Common myeloid progenitor, CD34-positive (primary cell): ENCODE measurements around the gene HOXD11.

ENCODE experiments used
- CTCF ChIA-PET: fragments of 350-600 bp; sonication (Branson Sonifier 250); formaldehyde crosslinking; loops from one replicate; lab custom pipeline; 2021; ENCODE audit warnings: antibody characterized with exemption; lab: Charles Lee
- POLR2A ChIA-PET: fragments of 350-600 bp; sonication (Branson Sonifier 250); formaldehyde crosslinking; loops from one replicate; lab custom pipeline; 2021; ENCODE audit warnings: antibody characterized with exemption; lab: Charles Lee
- DNase-seq, 3 donors: peaks; one replicate each; pipeline versions ENCODE4 v3.0.0 to v3.0.0-alpha.2; 2013
- H3K27ac ChIP-seq, 2 experiments: 1 replicate in 1 of 2; 2 replicates in 1 of 2; pipeline ENCODE4 v1.7.0; 2013; ENCODE audit warnings: inconsistent platforms in 2 of 2, low read length in 2 of 2, mild to moderate bottlenecking in 2 of 2, low read depth in 1 of 2, moderate library complexity in 1 of 2; ENCODE audit not compliant: severe bottlenecking in 2 of 2, insufficient read depth in 1 of 2, poor library complexity in 1 of 2
- H3K27me3 ChIP-seq, 5 experiments: replicated peaks in 2 of 5; 1 replicate in 3 of 5; 2 replicates in 2 of 5; pipeline versions ENCODE4 v1.6.1 to v1.7.0; 2013; ENCODE audit warnings: low read length in 4 of 5, mild to moderate bottlenecking in 2 of 5, moderate library complexity in 2 of 5, inconsistent platforms in 1 of 5; ENCODE audit not compliant: insufficient read depth in 5 of 5, control insufficient read depth in 4 of 5
- H3K36me3 ChIP-seq, 4 experiments: 1 replicate in 2 of 4; 2 replicates in 2 of 4; pipeline versions ENCODE4 v1.6.1 to v1.7.0; 2013; ENCODE audit warnings: low read length in 3 of 4, control low read depth in 1 of 4, mild to moderate bottlenecking in 1 of 4; ENCODE audit not compliant: control insufficient read depth in 4 of 4, insufficient read depth in 4 of 4
- H3K4me1 ChIP-seq, 4 experiments: 1 replicate in 3 of 4; 2 replicates in 1 of 4; pipeline versions ENCODE4 v1.6.1 to v1.7.1; 2013; ENCODE audit warnings: low read length in 3 of 4, mild to moderate bottlenecking in 3 of 4, control low read depth in 1 of 4, inconsistent platforms in 1 of 4, moderate library complexity in 1 of 4; ENCODE audit not compliant: control insufficient read depth in 4 of 4, insufficient read depth in 4 of 4; ENCODE audit errors: control extremely low read depth in 1 of 4
- H3K4me3 ChIP-seq, 7 experiments: 1 replicate in 4 of 7; 2 replicates in 3 of 7; pipeline versions ENCODE4 v1.5.1 to v1.7.0; 2013; ENCODE audit warnings: mild to moderate bottlenecking in 7 of 7, low read length in 6 of 7, moderate library complexity in 6 of 7, inconsistent platforms in 2 of 7, low read depth in 2 of 7, control low read depth in 1 of 7; ENCODE audit not compliant: insufficient read depth in 4 of 7, control insufficient read depth in 1 of 7; ENCODE audit errors: extremely low read depth in 1 of 7
- H3K9me3 ChIP-seq, 5 experiments: 1 replicate in 4 of 5; 2 replicates in 1 of 5; pipeline versions ENCODE4 v1.6.1 to v1.7.1; 2013; ENCODE audit warnings: low read length in 4 of 5, mild to moderate bottlenecking in 2 of 5, inconsistent platforms in 1 of 5, low read depth in 1 of 5, moderate library complexity in 1 of 5; ENCODE audit not compliant: control insufficient read depth in 4 of 5, insufficient read depth in 2 of 5; ENCODE audit errors: control extremely low read depth in 1 of 5
- WGBS: methylation state at CpG from one replicate; pipeline ENCODE4 v1.1.5; 2013; ENCODE audit not compliant: insufficient coverage; 5-methylcytosine and 5-hydroxymethylcytosine counted together

HOXD11 gene

DNA sequence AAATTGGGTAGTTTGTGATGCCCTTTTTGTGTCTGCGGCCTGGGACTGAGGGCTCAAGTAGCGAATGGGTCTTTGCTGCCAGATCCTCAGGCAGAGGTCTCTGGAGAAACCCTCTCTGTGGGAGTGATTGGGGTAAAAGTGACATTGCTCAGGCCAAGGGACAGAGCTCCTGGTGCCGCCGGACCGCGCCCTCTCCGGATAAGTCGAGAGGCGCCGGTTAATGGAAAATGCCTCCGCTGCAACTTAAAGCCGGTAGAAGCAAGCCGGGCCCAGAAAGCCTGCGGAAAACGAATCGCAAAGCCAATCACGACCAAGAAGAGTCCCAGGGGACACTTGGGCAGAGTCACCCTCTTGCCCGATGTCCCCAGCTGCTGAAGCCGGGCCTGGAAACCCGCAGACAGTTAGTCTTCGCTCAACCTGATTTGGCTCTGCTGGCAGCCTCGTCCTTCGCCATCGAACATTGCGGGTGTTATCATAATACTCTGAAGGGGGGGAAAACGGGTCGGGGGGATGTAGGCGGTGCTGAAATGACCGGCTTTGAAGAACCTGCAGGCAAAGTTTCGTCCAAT, 7.8 kb upstream of the HOXD11 start:
- Histone ChIP-seq H3K27ac (no peak overlapping the region), H3K27me3 (peaks cover 33 to 100% (median 82%) of the 10 kb centered on the region in 5 experiments), H3K36me3 (no peaks in the 10 kb centered on the region), H3K9me3 (peaks cover 0 to 7% (median 0%) of the 10 kb centered on the region in 5 experiments), H3K4me3 (no peak overlapping the region), H3K4me1 (peaks cover 7 to 19% (median 13%) of the 10 kb centered on the region in 4 experiments)
- POLR2A ChIA-PET = no interaction called here
- WGBS = 8% methylated on average over 28 of the region's 30 CpGs
- no peak for DNase-seq
- CTCF ChIA-PET = interaction anchor here (1.0 to 4.9 kb wide), 4 partner anchors 11 to 848 kb away, joined by 3 to 27 read pairs (median 7); no protein-coding TSS in a partner anchor

- ChIA-PET CTCF (interaction anchor here (2.5 kb wide), 1 partner anchor 27 kb away, joined by 11 read pairs; no protein-coding TSS in a partner anchor), POLR2A (no interaction called here)
- peaks cover 0 to 7% (median 0%) of the 10 kb centered on the region in 5 experiments for H3K9me3 ChIP-seq
- H3K4me1 ChIP-seq = peaks cover 7 to 22% (median 13%) of the 10 kb centered on the region in 4 experiments
- 7% methylated on average over 63 of the region's 70 CpGs for WGBS
- no peak for DNase-seq
- H3K4me3 ChIP-seq = no peak within 1 kb of the TSS
- no peak within 1 kb of the TSS for H3K27ac ChIP-seq
- H3K36me3 ChIP-seq = no peaks in the 10 kb centered on the region
- H3K27me3 ChIP-seq = peaks cover 33 to 100% (median 75%) of the 10 kb centered on the region in 5 experiments
Measured at GRCh38 chr2:176099728-176100546, 7.1 kb upstream of the HOXD11 start, which contains the start of gene HOXD12. HOXD12 (plus strand) TSS chr2:176099795; CDS start chr2:176099802, 7 bp downstream.

- 14% methylated on average over 27 of the region's 28 CpGs for WGBS
- DNase-seq = no peak
- Histone ChIP-seq H3K27ac (no peak overlapping the region), H3K9me3 (peaks cover 0 to 3% (median 0%) of the 10 kb centered on the region in 5 experiments), H3K36me3 (no peaks in the 10 kb centered on the region), H3K27me3 (peaks cover 29 to 100% (median 70%) of the 10 kb centered on the region in 5 experiments), H3K4me3 (no peak overlapping the region), H3K4me1 (peaks cover 7 to 22% (median 13%) of the 10 kb centered on the region in 4 experiments)
- ChIA-PET POLR2A (no interaction called here), CTCF (no interaction called here)
Measured at GRCh38 chr2:176100547-176101140, 6.4 kb upstream of the HOXD11 start.

- Histone ChIP-seq H3K9me3 (peaks cover 0 to 3% (median 0%) of the 10 kb centered on the region in 5 experiments), H3K4me1 (peaks cover 6 to 22% (median 13%) of the 10 kb centered on the region in 4 experiments), H3K27ac (no peak overlapping the region), H3K27me3 (peaks cover 30 to 100% (median 75%) of the 10 kb centered on the region in 5 experiments), H3K4me3 (no peak overlapping the region), H3K36me3 (no peaks in the 10 kb centered on the region)
- ChIA-PET POLR2A (no interaction called here), CTCF (interaction anchor here (0.7 to 2.3 kb wide), 6 partner anchors 9 to 850 kb away, joined by 3 to 12 read pairs (median 4); partner anchors contain the start of gene HOXD9)
- 8% methylated on average over 2 of the region's 2 CpGs for WGBS
- DNase-seq = no peak
Measured at GRCh38 chr2:176101216-176101830, 5.8 kb upstream of the HOXD11 start.

DNA sequence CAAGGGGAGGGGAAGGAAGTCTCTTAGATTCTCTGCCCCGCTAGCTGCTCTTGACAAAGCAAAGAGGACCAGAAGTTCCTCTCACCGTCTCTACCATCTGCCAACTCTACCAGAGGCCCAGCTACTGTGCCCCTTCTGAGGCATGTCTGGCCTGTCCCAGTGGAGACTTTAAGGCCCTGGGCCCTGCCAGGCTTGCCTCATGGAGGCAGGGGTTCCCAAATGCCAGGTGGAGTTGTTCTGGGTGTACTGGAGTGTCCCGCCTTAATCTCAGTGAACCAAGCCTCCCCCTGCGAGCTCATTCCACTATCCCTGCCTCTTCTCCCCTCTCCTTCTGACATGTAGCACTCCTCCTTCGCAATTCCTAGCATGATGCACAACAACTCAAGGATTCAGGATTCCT, 5.2 kb upstream of the HOXD11 start:
- DNase-seq = no peak
- Histone ChIP-seq H3K36me3 (no peaks in the 10 kb centered on the region), H3K9me3 (peaks cover 0 to 3% (median 0%) of the 10 kb centered on the region in 5 experiments), H3K4me3 (no peak overlapping the region), H3K27ac (no peak overlapping the region), H3K4me1 (peaks cover under 1 to 19% (median 9%) of the 10 kb centered on the region in 4 experiments), H3K27me3 (peaks cover 26 to 100% (median 74%) of the 10 kb centered on the region in 5 experiments)
- CTCF ChIA-PET = interaction anchor here (0.9 to 3.6 kb wide), 10 partner anchors 9 to 850 kb away, joined by 3 to 16 read pairs (median 4); partner anchors contain the start of gene HOXD9
- POLR2A ChIA-PET = no interaction called here
- 23% methylated on average over 3 of the region's 5 CpGs for WGBS

GRCh38 chr2:176102309-176102866, 4.7 kb upstream of the HOXD11 start:
- H3K27me3 ChIP-seq = peaks cover 24 to 100% (median 69%) of the 10 kb centered on the region in 5 experiments
- ChIA-PET POLR2A (no interaction called here), CTCF (interaction anchor here (0.7 to 3.6 kb wide), 11 partner anchors 8 to 851 kb away, joined by 3 to 16 read pairs (median 4); partner anchors contain the start of gene HOXD9)
- H3K4me3 ChIP-seq = no peak overlapping the region
- no peaks in the 10 kb centered on the region for H3K36me3 ChIP-seq
- WGBS = 10% methylated on average over 5 of the region's 7 CpGs
- peaks cover 0 to 3% (median 0%) of the 10 kb centered on the region in 5 experiments for H3K9me3 ChIP-seq
- peaks cover 0 to 19% (median 9%) of the 10 kb centered on the region in 4 experiments for H3K4me1 ChIP-seq
- H3K27ac ChIP-seq = no peak overlapping the region
- DNase-seq = no peak
